GM21576 (cell line): ENCODE results near the gene CCDC136.

Source experiments
- ATAC-seq: cut with Tn5 transposase; IDR thresholded peaks from one replicate; pipeline ENCODE4 v1.9.1; 2021; ENCODE audit warnings: mild to moderate bottlenecking, moderate library complexity; ENCODE audit not compliant: unreplicated experiment

The CCDC136 gene

DNA sequence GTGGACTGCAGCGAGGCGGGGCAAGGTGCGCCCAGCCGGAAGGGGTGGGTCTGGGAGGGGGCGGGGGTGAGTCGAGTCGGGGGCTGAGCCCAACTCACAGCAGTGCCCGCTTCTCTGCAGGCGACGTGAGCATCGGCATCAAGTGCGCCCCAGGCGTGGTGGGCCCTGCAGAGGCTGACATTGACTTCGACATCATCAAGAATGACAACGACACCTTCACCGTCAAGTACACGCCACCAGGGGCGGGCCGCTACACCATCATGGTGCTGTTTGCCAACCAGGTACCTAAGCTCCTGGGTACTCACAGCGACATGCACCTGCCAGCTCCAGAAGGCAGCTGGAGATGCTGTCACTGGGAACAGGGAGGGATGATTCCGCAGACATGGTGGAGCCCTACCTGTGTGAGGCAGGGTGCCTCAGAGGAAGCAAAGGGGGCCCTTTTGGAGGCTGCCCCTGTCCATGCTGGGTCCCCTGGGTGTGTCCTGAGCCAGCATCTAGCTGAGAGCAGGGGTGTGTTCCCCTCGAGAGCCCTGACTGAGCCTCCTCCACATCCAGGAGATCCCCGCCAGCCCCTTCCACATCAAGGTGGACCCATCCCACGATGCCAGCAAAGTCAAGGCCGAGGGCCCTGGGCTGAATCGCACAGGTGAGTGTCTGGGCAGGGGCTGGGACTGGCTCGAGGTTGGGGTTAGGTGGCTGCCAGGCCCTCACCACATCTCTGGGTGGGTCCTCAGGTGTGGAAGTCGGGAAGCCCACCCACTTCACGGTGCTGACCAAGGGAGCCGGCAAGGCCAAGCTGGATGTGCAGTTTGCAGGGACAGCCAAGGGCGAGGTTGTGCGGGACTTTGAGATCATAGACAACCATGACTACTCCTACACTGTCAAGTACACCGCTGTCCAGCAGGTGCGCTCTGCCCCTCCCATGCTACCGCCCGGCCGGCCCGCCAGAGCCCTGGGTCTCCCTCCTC lies 51.2 kb downstream of the CCDC136 start:
- no peak for ATAC-seq

DNA sequence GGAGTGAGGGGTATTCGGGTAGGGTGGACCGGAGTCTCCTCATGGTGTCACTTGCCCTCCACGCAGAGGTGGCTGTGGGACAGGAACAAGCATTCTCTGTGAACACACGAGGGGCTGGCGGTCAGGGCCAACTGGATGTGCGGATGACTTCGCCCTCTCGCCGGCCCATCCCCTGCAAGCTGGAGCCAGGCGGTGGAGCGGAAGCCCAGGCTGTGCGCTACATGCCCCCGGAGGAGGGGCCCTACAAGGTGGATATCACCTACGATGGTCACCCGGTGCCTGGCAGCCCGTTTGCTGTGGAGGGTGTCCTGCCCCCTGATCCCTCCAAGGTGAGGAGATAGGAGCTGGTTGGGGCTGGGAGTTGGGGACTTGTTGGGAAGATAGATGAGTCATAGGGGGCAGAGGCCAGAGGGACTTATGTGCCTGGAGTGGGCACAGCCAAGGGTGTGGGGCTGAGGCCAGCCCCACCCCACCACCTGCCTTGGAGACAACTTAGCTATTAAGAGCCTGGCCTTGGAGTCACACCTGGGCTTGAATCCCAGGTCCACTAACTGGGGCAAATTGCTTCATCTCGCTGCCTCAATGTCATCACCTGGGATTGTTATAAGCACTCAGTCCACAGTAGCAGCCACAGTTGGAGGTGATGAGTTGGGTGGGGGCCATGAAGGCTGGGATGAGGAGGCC lies 52.3 kb downstream of the CCDC136 start:
- ATAC-seq: no peak

DNA sequence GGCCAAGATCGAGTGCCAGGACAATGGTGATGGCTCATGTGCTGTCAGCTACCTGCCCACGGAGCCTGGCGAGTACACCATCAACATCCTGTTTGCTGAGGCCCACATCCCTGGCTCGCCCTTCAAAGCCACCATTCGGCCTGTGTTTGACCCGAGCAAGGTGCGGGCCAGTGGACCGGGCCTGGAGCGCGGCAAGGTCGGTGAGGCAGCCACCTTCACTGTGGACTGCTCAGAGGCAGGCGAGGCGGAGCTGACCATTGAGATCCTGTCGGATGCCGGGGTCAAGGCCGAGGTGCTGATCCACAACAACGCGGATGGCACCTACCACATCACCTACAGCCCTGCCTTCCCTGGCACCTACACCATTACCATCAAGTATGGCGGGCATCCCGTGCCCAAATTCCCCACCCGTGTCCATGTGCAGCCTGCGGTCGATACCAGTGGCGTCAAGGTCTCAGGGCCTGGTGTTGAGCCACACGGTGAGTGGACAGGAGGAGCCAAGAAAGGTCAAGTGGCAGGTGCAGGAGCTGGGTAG lies 53.1 kb downstream of the CCDC136 start:
- ATAC-seq: no peak

DNA sequence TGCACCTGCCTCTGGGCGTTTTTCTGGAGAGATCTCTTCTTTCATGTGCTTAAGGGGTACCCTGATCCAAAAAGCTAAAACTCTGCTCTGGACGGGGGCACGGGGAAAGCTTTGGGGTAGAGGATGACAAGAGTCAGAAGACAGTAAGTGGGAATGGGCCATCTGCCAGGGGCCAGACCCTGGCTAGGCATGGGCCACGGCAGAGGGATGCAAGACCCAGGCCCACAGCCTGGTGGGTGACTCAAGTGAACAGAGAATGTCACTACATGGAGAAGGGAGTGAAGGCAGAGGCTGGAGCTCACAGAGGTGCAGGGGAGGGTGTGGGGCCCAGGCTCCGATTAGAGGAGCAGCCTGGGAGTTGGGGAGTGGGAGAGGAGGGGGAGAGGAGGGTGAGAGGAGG lies 53.7 kb downstream of the CCDC136 start:
- no peak for ATAC-seq

DNA sequence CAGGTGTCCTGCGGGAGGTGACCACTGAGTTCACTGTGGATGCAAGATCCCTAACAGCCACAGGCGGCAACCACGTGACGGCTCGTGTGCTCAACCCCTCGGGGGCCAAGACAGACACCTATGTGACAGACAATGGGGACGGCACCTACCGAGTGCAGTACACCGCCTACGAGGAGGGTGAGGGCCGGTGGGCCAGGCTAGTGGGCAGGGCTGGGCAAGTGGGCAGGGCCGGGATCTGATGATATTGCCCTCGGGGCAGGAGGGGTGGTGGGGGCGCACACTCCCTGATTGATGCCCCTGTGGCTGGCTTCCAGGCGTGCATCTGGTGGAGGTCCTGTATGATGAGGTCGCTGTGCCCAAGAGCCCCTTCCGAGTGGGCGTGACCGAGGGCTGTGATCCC lies 54.2 kb downstream of the CCDC136 start:
- no peak for ATAC-seq

DNA sequence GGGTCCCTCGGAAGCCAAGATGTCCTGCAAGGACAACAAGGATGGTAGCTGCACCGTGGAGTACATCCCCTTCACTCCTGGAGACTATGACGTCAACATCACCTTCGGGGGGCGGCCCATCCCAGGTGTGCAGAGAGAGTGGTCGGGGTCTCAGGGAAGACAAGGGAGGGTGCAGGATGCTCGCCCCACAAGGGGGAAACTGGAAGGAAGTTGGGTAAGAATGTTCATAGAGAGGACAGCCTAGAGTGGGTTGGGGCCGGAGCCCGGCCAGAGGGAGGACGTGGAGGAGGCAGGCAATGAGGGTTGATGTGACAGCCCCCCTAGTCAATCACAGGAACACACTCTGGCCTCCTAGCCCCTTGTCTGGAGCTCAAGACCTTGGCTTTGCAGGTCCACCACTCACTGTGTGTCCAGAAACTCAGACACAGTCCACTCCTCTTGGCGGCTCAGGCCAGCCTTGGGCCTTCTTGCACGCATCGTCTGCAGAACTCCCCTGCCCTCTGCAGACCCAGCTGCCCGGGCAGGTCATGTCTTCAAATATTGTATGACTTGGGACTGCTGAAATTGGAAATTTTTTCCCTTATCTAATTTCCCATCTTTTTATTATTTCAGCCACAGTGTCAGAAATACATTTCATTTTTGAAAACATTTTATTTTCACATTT lies 55.1 kb downstream of the CCDC136 start:
- ATAC-seq: no peak

DNA sequence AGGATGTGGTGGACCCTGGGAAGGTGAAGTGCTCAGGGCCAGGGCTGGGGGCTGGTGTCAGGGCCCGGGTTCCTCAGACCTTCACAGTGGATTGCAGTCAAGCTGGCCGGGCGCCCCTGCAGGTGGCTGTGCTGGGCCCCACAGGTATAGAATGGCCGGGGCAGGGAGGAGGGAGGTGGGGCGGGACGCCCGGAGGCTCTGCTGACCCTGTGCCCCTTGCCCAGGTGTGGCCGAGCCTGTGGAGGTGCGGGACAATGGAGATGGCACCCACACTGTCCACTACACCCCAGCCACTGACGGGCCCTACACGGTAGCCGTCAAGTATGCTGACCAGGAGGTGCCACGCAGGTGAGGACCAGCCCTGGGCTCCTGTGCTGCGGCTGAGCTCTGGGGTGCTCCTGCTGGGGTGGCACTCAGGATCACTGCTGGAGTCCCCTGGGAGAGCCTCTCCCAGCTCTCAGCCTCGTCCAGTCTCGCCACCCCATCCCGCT lies 56.0 kb downstream of the CCDC136 start:
- no peak for ATAC-seq

DNA sequence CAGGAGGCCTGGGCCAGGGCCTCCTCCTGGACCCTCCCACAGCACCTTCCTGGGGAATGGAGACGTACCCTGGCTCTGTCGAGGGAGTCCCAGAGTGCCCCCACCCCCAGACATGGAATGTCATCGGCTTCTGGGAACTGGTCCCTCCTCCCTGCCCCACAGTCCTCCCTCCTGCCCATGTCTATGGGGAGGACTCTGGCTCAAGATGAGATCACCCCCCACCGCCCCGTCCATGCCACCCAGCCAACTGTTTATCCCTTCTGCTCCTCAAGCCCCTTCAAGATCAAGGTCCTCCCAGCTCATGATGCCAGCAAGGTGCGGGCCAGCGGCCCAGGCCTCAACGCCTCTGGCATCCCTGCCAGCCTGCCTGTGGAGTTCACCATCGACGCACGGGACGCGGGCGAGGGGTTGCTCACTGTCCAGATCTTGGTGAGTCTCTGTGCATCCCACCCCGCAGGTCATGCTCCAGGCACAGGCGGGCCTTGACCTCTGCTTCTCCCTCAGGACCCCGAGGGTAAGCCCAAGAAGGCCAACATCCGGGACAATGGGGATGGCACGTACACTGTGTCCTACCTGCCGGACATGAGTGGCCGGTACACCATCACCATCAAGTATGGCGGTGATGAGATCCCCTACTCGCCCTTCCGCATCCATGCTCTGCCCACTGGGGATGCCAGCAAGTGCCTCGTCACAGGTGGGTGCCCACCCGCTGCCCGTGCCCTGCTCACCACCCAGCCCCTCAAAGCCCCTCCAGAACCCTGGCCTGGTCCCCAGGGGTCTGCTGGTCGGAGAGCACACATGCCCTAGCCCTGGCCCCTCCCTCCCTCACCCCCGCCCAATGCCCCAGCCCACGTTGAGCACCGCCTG lies 56.8 kb downstream of the CCDC136 start:
- no peak for ATAC-seq

DNA sequence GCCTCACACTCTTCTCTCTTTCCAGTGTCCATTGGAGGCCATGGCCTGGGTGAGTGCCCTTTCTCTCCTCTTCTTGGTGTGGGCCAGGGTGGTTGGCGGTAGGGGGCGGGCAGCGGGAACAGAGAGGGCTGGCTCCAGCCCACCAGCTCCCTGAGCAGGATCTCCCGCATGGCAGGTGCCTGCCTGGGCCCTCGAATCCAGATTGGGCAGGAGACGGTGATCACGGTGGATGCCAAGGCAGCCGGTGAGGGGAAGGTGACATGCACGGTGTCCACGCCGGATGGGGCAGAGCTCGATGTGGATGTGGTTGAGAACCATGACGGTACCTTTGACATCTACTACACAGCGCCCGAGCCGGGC lies 57.4 kb downstream of the CCDC136 start:
- no peak for ATAC-seq

DNA sequence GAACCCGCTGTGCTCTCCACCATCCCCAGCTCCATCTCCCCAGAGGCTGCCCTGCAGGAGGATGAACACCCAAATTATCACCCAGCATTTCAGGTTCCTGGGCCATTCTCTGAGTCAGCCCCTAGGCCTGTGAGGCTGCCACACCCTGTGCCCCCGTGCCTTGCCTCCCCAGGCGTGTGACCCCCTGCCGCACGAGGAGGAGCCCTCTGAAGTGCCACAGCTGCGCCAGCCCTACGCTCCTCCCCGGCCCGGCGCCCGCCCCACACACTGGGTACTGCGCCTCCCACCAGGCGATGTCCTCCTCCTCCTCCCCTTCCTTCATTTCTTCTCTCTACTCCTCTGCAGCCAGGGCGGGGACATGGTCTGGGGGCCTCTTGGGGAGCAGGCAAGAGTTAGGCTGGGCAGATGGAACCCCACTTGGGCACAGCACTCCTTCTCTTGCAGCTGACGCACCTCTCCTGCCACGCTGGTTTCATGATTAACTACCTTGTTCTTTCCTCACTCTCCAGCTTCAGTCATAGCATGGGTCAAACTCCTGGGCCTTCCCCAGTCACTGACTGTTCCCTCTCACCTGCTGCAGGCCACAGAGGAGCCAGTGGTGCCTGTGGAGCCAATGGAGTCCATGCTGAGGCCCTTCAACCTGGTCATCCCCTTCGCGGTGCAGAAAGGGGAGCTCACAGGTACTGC lies 58.2 kb downstream of the CCDC136 start:
- ATAC-seq: no peak

DNA sequence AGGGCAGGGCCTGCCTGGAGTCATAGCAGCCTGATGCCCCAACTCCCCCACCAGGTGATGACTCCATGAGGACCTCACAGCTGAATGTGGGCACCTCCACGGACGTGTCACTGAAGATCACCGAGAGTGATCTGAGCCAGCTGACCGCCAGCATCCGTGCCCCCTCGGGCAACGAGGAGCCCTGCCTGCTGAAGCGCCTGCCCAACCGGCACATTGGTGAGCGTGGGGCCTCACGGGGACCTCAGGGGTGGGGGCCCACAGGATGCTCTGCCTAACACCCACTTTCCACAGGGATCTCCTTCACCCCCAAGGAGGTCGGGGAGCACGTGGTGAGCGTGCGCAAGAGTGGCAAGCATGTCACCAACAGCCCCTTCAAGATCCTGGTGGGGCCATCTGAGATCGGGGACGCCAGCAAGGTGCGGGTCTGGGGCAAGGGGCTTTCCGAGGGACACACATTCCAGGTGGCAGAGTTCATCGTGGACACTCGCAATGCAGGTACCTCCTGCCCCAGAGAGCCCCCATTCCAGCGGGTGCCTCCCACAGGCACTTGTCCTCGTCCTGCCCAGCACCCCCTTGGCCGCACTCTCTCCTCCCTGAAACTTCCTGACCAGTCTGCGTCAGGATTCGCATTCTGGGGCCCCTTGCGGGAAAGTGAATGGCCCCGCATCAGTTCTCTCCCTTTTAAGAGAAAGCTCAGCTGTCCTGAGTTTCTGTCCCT lies 60.9 kb downstream of the CCDC136 start:
- ATAC-seq: no peak

DNA sequence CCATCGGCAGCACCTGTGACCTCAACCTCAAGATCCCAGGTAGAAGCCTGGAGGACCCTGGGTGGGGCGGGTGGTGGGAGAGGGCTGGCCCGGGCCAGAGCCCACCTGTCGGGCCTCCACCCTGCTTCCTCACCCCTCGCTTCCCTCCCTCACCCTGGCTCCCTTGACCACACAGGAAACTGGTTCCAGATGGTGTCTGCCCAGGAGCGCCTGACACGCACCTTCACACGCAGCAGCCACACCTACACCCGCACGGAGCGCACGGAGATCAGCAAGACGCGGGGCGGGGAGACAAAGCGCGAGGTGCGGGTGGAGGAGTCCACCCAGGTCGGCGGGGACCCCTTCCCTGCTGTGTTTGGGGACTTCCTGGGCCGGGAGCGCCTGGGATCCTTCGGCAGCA lies 62.0 kb downstream of the CCDC136 start:
- ATAC-seq: no peak

DNA sequence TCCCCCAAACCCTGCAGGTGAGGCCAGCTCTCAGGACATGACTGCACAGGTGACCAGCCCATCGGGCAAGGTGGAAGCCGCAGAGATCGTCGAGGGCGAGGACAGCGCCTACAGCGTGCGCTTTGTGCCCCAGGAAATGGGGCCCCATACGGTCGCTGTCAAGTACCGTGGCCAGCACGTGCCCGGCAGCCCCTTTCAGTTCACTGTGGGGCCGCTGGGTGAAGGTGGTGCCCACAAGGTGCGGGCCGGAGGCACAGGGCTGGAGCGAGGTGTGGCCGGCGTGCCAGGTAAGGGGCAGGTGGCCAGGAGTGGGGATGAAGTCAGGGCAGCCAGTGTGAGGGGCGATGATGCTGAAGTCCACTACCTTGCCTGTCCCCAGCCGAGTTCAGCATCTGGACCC lies 62.6 kb downstream of the CCDC136 start:
- ATAC-seq: no peak

DNA sequence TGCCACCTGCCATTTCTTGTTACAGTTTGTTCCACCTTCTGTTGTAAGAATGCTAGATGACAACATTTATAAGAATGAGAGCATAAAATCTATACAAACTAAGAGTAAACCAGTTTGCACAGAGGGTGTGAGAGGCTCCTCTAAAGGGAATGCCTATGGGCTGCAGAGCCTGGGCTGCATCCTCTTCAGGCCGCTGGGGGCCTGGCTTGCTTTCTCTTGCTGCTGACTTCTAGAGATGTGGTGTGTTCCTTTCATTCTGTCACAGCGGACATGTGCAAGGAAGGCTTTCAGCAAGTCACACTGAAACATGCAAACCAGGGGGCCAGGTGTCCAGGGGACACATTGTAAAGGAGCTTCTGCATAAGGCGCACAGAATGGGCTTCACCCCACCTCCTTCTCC lies 63.8 kb downstream of the CCDC136 start:
- no peak for ATAC-seq

DNA sequence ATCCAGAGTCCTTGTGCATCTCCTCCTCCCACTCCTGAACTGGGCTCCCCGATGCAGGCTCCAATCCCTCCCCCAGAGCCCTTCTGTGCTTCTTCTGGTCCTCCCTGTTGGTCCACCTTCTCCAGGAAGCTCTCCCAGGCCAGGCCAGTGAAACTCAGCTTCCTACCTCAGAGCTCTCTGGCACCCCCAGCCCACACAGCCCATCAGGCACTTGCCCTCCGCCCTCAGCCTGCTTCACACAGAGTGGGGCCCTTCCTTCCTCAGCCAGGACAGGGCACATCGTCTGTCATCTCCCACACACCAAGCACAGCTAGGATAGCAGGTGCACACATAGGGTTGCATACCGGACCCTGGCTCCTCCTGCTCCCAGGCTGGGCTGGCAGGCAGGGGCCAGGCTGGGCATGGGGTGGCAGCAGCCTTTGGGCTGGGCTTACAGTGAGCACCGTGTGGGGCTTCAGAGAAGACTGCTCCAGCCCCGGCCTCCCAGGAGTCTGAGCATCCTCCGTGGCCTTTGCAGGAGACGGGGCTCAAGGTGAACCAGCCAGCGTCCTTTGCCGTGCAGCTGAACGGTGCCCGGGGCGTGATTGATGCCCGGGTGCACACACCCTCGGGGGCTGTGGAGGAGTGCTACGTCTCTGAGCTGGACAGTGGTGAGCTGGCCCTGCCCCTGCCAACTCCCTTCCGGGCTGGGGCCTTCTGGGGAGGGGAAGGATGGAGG lies 64.4 kb downstream of the CCDC136 start:
- no peak for ATAC-seq

DNA sequence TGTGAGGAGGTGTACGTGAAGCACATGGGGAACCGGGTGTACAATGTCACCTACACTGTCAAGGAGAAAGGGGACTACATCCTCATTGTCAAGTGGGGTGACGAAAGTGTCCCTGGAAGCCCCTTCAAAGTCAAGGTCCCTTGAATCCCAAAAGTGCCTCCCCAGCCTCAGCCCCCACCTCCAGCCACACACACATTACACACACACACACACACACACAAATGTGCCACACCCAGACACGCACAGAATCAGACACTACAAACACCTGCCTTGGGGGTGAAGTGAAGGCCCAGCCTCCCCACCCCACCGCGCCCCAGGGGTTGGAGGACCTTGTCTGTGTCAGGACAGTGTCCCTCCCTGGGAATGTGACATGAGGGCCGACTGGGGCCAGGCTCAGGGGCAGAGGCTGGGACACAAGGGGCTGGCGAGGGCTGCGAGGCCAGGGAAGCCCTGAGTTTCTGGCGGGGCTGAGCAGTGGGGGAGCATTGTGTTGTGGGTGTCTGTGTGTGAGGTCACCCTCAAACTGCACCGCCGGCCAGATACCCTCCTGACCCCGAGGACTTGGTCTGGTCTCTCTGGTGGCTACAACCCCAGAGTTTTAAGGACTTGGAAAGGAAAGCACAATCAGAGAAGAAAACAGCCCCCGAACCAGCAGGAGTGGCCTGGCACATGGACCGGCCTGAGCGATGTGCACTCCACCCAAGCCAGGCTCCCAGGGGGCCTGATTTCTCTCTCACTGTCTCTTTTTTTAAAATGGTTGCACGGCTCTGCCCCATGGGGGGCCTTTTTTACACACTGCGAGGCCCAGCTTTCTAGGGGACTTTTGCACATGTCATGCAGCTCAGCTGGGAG lies 66.8 kb downstream of the CCDC136 start:
- no peak for ATAC-seq
